Ovary (tissue), 9 donors: Measurements from ENCODE around the gene LRP1-AS. TPM values are rescaled to one million over a fixed set of nuclear protein-coding genes. Genes with fewer than 3 reads are reported as not detected.

Experiments
- DNase-seq, 5 donors: peaks; one replicate each; pipeline ENCODE4 v3.0.0-alpha.2; 2019 to 2020
- H3K27ac ChIP-seq, 2 donors: fragments of 200-600 bp; one replicate each; pipeline versions ENCODE4 v1.5.1 to v1.8.0; 2019 to 2022
- H3K27me3 ChIP-seq: fragments of 200-600 bp; one replicate; pipeline ENCODE4 v1.8.0; 2022
- H3K36me3 ChIP-seq: fragments of 200-600 bp; sonication (generic); one replicate; pipeline ENCODE4 v1.5.1; 2019
- H3K4me1 ChIP-seq: one replicate; pipeline ENCODE4 v1.8.1; 2013; ENCODE audit warnings: mild to moderate bottlenecking, moderate library complexity; ENCODE audit not compliant: insufficient read depth
- H3K4me3 ChIP-seq: fragments of 200-600 bp; sonication (generic); one replicate; pipeline ENCODE4 v1.5.1; 2017
- H3K9me3 ChIP-seq, 2 donors: fragments of 200-600 bp in 1 of 2; sonication (generic) in 1 of 2; one replicate each; pipeline versions ENCODE4 v1.5.1 to v1.8.1; 2013 to 2019; ENCODE audit warnings: mild to moderate bottlenecking in 1 of 2, moderate library complexity in 1 of 2
- EP300 ChIP-seq: sonication (generic); formaldehyde crosslinking; IDR thresholded peaks from one replicate; pipeline ENCODE4 v1.6.1; 2017; ENCODE audit warnings: antibody characterized with exemption
- POLR2A ChIP-seq: fragments of 450-650 bp; IDR thresholded peaks from one replicate; pipeline ENCODE4 v1.6.1; 2017; ENCODE audit warnings: antibody characterized with exemption, mild to moderate bottlenecking, moderate library complexity
- WGBS, 3 donors: extraction: QIAGEN DNeasy Blood & Tissue Kit in 1 of 3; methylation state at CpG; one replicate each; pipeline versions ENCODE4 v1.1.5 to v1.1.7; 2013 to 2017; 5-methylcytosine and 5-hydroxymethylcytosine counted together
- intact Hi-C, 4 donors: fragments of 100-400 bp; cut with DNase I; formaldehyde crosslinking; loops; one replicate each; pipeline versions ENCODE4 v1.11.0 to v1.15.1; 2022 to 2023
- polyA plus RNA-seq, 2 donors: library from polyadenylated mRNA; stranded (reverse); fragments of 200-250 nt in 1 of 2; fragments of 350-450 nt in 1 of 2; fragmentation: Illumina TruSeq in 1 of 2; extraction: RNeasy Lipid Tissue Mini Kit (QIAGEN cat#74804) in 1 of 2; gene quantifications; one replicate each; pipeline ENCODE4 v1.2.3, GENCODE V29; 2013 to 2014
- total RNA-seq, 7 donors: library from RNA; depleted of rRNA in 2 of 7; stranded (reverse); fragments of >200 nt in 2 of 7; fragmentation: NEBNext Ultra II Directional in 3 of 7; extraction: Animal tissue kit (Norgen Biotek cat#: 25700) in 3 of 7; gene quantifications; one replicate each; pipeline versions ENCODE4 v1.1.0 to v1.2.4, GENCODE V29; 2016 to 2023
- TF ChIP-seq, protein P1 (sequence below), 3 donors: fragments of 450-650 bp in 2 of 3; fragments of 200-600 bp in 1 of 3; IDR thresholded peaks; one replicate each; pipeline versions ENCODE4 v1.5.1 to v1.8.0; 2016 to 2022; ENCODE audit warnings: antibody characterized with exemption in 3 of 3, mild to moderate bottlenecking in 1 of 3
- donor health status: DM: no; HTN: no; CAD: no; lungs with moderate emphysema.
- donor health status: DM: no; HTN: no; CAD: no.
- donor health status: Bipolar disorder and iron deficiency.
- donor health status: DM: yes; HTN: yes; CAD: no.
- donor health status: DM: no; HTN: no; CAD: no.
- donor health status: DM: yes; HTN: yes; CAD: no.

Gene LRP1-AS
- total and polyA plus RNA-seq, 9 donors, result not detected

DNA sequence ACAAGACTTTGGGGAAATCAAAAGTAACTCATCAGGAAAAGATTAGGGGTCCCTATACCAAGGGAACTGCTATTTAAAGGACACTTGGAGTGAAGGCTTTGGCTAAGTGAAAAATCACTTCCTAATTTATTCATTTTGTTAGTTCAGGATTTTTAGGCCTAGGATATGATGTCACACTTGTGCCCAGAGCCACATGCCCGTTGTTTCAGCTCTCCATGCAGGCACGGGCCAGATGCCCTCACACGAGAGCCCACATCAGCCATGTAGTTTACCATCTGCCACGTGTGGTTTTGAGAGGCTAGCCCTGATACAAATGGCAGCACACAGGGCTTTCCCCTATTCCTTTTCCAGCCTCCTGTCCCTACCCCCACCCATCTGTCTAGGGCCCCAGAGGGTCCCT lies 11.9 kb upstream of the LRP1-AS start:
- Histone ChIP-seq H3K4me1 (no peaks in the 10 kb centered on the region), H3K27ac (no peak overlapping the region), H3K9me3 (no peaks in the 10 kb centered on the region), H3K36me3 (no peaks in the 10 kb centered on the region), H3K27me3 (no peaks in the 10 kb centered on the region), H3K4me3 (no peak overlapping the region)
- intact Hi-C loops, result no loop called here
- WGBS, 3 donors, result 69 to 79% (median 76%) methylated on average over 4 of the region's 4 CpGs
- no peak for DNase-seq
- no peak for TF ChIP-seq POLR2A
- TF ChIP-seq, protein P1, sequence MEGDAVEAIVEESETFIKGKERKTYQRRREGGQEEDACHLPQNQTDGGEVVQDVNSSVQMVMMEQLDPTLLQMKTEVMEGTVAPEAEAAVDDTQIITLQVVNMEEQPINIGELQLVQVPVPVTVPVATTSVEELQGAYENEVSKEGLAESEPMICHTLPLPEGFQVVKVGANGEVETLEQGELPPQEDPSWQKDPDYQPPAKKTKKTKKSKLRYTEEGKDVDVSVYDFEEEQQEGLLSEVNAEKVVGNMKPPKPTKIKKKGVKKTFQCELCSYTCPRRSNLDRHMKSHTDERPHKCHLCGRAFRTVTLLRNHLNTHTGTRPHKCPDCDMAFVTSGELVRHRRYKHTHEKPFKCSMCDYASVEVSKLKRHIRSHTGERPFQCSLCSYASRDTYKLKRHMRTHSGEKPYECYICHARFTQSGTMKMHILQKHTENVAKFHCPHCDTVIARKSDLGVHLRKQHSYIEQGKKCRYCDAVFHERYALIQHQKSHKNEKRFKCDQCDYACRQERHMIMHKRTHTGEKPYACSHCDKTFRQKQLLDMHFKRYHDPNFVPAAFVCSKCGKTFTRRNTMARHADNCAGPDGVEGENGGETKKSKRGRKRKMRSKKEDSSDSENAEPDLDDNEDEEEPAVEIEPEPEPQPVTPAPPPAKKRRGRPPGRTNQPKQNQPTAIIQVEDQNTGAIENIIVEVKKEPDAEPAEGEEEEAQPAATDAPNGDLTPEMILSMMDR (IDR thresholded peaks at IDR 0.05), result no peak
- no peak for TF ChIP-seq EP300

DNA sequence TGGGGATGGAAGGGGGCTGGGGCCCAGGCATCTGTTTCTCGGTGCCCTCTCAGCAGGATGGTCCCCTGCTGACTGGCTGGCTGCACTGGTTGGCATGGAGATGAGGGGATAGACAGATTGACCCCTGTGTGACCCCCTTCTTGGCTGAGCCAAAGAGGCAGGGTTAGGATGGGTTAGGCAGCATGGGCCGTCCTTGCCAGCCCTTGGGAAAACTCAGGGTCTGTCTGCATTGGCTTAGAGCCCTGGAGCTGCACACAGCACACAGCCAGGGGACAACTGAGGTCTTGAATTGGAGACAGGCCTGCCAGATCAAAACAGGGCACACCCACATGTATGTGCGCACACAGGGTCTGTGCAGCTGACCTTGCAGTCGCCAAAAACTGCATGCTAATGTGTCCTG lies 11.2 kb upstream of the LRP1-AS start:
- no peaks in the 10 kb centered on the region for H3K27me3 ChIP-seq
- TF ChIP-seq, protein P1 (IDR thresholded peaks at IDR 0.05), result no peak
- no peak for TF ChIP-seq EP300
- no peak for TF ChIP-seq POLR2A
- 50 to 62% (median 52%) methylated on average over 3 to 4 of the region's 4 CpGs for WGBS, 3 donors
- H3K4me1 ChIP-seq, result no peaks in the 10 kb centered on the region
- H3K27ac ChIP-seq, result no peak overlapping the region
- intact Hi-C loops, result no loop called here
- H3K9me3 ChIP-seq, result no peaks in the 10 kb centered on the region
- no peak overlapping the region for H3K4me3 ChIP-seq
- H3K36me3 ChIP-seq, result no peaks in the 10 kb centered on the region
- DNase-seq, result peak in 1 of 5 donors; percentile 42

DNA sequence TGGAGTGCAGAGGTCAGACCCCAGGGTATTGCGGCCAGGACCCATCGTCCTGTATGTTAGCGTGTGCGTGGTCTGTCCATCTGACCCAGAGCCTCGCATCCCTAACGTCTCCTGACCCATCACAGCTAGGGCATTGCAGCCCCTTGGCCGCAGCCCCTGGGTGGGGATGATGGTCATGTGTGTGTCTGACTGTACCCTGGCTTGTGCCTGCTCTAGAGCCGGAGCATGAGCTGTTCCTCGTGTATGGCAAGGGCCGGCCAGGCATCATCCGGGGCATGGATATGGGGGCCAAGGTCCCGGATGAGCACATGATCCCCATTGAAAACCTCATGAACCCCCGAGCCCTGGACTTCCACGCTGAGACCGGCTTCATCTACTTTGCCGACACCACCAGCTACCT lies 10.8 kb upstream of the LRP1-AS start:
- intact Hi-C loops, result no loop called here
- H3K27ac ChIP-seq, result no peak overlapping the region
- TF ChIP-seq POLR2A, result no peak
- TF ChIP-seq, protein P1 (IDR thresholded peaks at IDR 0.05), result no peak
- TF ChIP-seq EP300, result no peak
- H3K36me3 ChIP-seq, result no peaks in the 10 kb centered on the region
- no peaks in the 10 kb centered on the region for H3K9me3 ChIP-seq
- WGBS, 3 donors, result 81 to 83% (median 83%) methylated on average over 14 to 16 of the region's 16 CpGs
- no peaks in the 10 kb centered on the region for H3K27me3 ChIP-seq
- peaks cover 3% of the 10 kb centered on the region for H3K4me1 ChIP-seq
- no peak for DNase-seq
- no peak overlapping the region for H3K4me3 ChIP-seq

DNA sequence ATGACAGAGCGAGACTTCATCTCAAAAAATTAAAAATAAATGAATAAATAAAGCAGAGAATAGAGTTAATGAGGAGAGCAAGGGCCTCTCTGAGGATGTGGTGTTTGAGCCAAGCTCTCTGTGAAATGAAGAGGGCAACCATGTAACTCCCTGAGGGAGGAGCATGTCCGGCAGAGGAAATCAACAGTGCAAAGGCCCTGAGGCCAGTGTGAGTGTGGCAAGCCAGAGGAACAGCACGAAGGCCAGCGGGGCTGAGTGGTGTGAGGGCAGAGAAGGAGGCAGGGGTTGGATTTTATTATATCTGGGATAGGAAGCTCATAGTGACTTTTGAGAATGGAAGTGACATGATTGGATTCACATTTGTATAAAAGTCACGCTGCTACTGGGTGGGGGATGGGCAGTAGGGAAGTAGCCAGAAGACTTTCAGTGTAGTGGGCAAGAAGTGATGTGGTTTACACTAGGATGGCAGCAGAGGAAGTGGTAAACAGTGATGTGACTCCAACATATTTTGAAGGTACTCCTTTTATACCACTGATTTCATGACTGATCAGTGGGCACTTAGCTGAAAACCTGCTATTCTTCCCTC lies 10.3 kb upstream of the LRP1-AS start:
- no peaks in the 10 kb centered on the region for H3K36me3 ChIP-seq
- H3K27me3 ChIP-seq, result no peaks in the 10 kb centered on the region
- no peak overlapping the region for H3K4me3 ChIP-seq
- TF ChIP-seq, protein P1 (IDR thresholded peaks at IDR 0.05), result no peak
- no peak for TF ChIP-seq EP300
- TF ChIP-seq POLR2A, result no peak
- intact Hi-C loops, result no loop called here
- peaks cover 8% of the 10 kb centered on the region for H3K4me1 ChIP-seq
- 88% methylated on average over 5 of the region's 5 CpGs for WGBS, 3 donors
- DNase-seq, result no peak
- H3K9me3 ChIP-seq, result no peaks in the 10 kb centered on the region
- no peak overlapping the region for H3K27ac ChIP-seq
